Keratinocyte (primary cell): ENCODE measurements around the gene ITGAE. TPM values are rescaled to one million over a fixed set of nuclear protein-coding genes. Genes with fewer than 3 reads are reported as not detected.
"Not testable (repeated sequence)": the region's sequence is repeated elsewhere in the genome, so short reads cannot be mapped to it uniquely, and the experiment has no call there.

Experiments used
- DNase-seq: peaks from one replicate; pipeline ENCODE4 v3.0.0-alpha.2; 2011; ENCODE audit warnings: low read depth, missing footprints, low spot score
- FAIRE-seq: peaks from 2 replicates; lab custom pipeline; 2011; peaks lifted over from hg19 to GRCh38; lab: Jason Lieb, UNC
- H2AFZ ChIP-seq: 2 replicates; pipeline ENCODE4 v1.6.0; 2012; ENCODE audit warnings: low read length, control low read depth, inconsistent platforms; ENCODE audit not compliant: control insufficient read depth
- H3K27ac ChIP-seq: 2 replicates; pipeline ENCODE4 v1.5.1; 2011; ENCODE audit warnings: low read length; ENCODE audit not compliant: control insufficient read depth, insufficient read depth
- H3K27me3 ChIP-seq: 3 replicates; pipeline ENCODE4 v1.6.0; 2011; ENCODE audit warnings: low read length; ENCODE audit not compliant: control insufficient read depth, insufficient read depth; ENCODE audit errors: extremely low read depth
- H3K36me3 ChIP-seq, 2 experiments: 2 replicates in 1 of 2; 3 replicates in 1 of 2; pipeline ENCODE4 v1.5.1; 2011; ENCODE audit warnings: low read length in 2 of 2, mild to moderate bottlenecking in 1 of 2; ENCODE audit not compliant: control insufficient read depth in 2 of 2, insufficient read depth in 2 of 2; ENCODE audit errors: extremely low read depth in 1 of 2
- H3K4me1 ChIP-seq: 3 replicates; pipeline ENCODE4 v1.5.1; 2011; ENCODE audit warnings: low read length; ENCODE audit not compliant: control insufficient read depth, insufficient read depth; ENCODE audit errors: extremely low read depth
- H3K4me2 ChIP-seq: 3 replicates; pipeline ENCODE4 v1.6.0; 2011; ENCODE audit warnings: low read depth, low read length; ENCODE audit not compliant: control insufficient read depth, insufficient read depth; ENCODE audit errors: extremely low read depth
- H3K4me3 ChIP-seq, 3 experiments: fragments of 200-600 bp in 1 of 3; sonication (generic) in 1 of 3; 2 replicates in 2 of 3; 3 replicates in 1 of 3; pipeline ENCODE4 v1.5.1; 2011 to 2016; ENCODE audit warnings: low read length in 3 of 3, mild to moderate bottlenecking in 3 of 3, control low read depth in 2 of 3, inconsistent platforms in 1 of 3, low read depth in 1 of 3, mixed read lengths in 1 of 3, mixed run types in 1 of 3, moderate library complexity in 1 of 3; ENCODE audit not compliant: control insufficient read depth in 2 of 3, insufficient read depth in 2 of 3; ENCODE audit errors: extremely low read depth in 1 of 3
- H3K79me2 ChIP-seq: 2 replicates; pipeline ENCODE4 v1.6.0; 2012; ENCODE audit warnings: low read length; ENCODE audit not compliant: control insufficient read depth, insufficient read depth
- H3K9ac ChIP-seq: 3 replicates; pipeline ENCODE4 v1.6.0; 2011; ENCODE audit warnings: low read length; ENCODE audit not compliant: control insufficient read depth, insufficient read depth; ENCODE audit errors: extremely low read depth
- H3K9me1 ChIP-seq: 3 replicates; pipeline ENCODE4 v1.6.0; 2011; ENCODE audit warnings: low read length; ENCODE audit not compliant: control insufficient read depth, insufficient read depth; ENCODE audit errors: extremely low read depth
- H3K9me3 ChIP-seq: 2 replicates; pipeline ENCODE4 v1.5.1; 2012; ENCODE audit warnings: low read depth, low read length; ENCODE audit not compliant: control insufficient read depth
- H4K20me1 ChIP-seq: 3 replicates; pipeline ENCODE4 v1.6.0; 2011; ENCODE audit warnings: low read length; ENCODE audit not compliant: control insufficient read depth, insufficient read depth; ENCODE audit errors: extremely low read depth
- EZH2 ChIP-seq: IDR thresholded peaks from one replicate; pipeline ENCODE4 v1.6.1; 2012; ENCODE audit warnings: inconsistent platforms, mild to moderate bottlenecking, low read length, moderate library complexity
- dilution Hi-C: fragments of 300-500 bp; cut with MboI; formaldehyde crosslinking; loops from one replicate; pipeline ENCODE4 v1.7.0; 2020; ENCODE audit warnings: low sequenced_read_pairs; ENCODE audit not compliant: extremely low pct_ligation_motif_present
- polyA plus RNA-seq, 5 experiments: library from polyadenylated mRNA; depleted of rRNA in 3 of 5; stranded (reverse) in 3 of 5; stranded (forward) in 1 of 5; unstranded in 1 of 5; fragments of >200 nt; gene quantifications; 1 replicate in 1 of 5; 2 replicates in 3 of 5; 3 replicates in 1 of 5; pipeline versions ENCODE4 v1.2.1 to v1.2.3, GENCODE V29; 2011 to 2012; ENCODE audit warnings: missing spikeins in 2 of 5, low read depth in 1 of 5, low replicate concordance in 1 of 5
- TF ChIP-seq, protein P1 (sequence below), 3 experiments: IDR thresholded peaks in 1 of 3; conservative IDR thresholded peaks in 1 of 3; optimal IDR thresholded peaks in 1 of 3; 2 replicates in 2 of 3; 3 replicates in 1 of 3; pipeline versions ENCODE3 to v1.5.1; 2011; ENCODE audit warnings: low read length in 3 of 3, mild to moderate bottlenecking in 3 of 3, moderate library complexity in 2 of 3, control low read depth in 1 of 3, inconsistent platforms in 1 of 3; ENCODE audit not compliant: insufficient read depth in 2 of 3; ENCODE audit errors: extremely low read depth in 1 of 3

The ITGAE gene
- polyA plus RNA-seq, 1 donor (not counting 4 experiments of a cell fraction or from before 2014, with no cell fraction given) = 66.6 TPM

DNA sequence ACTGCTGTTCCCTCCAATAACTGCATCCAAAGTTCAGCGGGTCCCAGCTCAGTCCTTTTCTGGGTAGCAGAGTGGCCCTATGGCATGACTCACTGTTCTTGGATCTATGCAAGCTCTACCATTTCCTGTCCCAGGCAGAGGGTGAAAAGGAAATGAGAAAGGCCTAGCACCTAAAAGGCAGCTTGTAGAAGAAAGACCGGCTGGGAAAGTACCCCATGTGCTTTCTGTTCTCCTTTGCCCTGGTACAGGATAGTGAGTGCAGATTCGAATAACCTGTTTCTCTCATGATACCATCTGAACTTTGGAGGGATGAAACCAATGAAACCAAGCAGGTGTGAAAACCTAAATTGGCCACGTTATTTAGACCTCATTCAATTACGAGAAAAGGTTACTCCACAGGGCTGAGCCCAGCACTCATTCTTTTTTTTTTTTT, 90.0 kb downstream of the ITGAE start:
- Histone ChIP-seq H3K4me1 (peaks cover 2% of the 10 kb centered on the region), H3K27me3 (no peaks in the 10 kb centered on the region), H2AFZ (no peak overlapping the region), H3K9me3 (no peaks in the 10 kb centered on the region), H3K4me2 (no peak overlapping the region), H4K20me1 (no peaks in the 10 kb centered on the region), H3K27ac (no peak overlapping the region), H3K36me3 (peaks cover 0 to 11% of the 10 kb centered on the region in 2 experiments), H3K79me2 (no peaks in the 10 kb centered on the region), H3K4me3 (no peak overlapping the region), H3K9ac (no peak overlapping the region), H3K9me1 (no peaks in the 10 kb centered on the region)
- TF ChIP-seq, protein P1, sequence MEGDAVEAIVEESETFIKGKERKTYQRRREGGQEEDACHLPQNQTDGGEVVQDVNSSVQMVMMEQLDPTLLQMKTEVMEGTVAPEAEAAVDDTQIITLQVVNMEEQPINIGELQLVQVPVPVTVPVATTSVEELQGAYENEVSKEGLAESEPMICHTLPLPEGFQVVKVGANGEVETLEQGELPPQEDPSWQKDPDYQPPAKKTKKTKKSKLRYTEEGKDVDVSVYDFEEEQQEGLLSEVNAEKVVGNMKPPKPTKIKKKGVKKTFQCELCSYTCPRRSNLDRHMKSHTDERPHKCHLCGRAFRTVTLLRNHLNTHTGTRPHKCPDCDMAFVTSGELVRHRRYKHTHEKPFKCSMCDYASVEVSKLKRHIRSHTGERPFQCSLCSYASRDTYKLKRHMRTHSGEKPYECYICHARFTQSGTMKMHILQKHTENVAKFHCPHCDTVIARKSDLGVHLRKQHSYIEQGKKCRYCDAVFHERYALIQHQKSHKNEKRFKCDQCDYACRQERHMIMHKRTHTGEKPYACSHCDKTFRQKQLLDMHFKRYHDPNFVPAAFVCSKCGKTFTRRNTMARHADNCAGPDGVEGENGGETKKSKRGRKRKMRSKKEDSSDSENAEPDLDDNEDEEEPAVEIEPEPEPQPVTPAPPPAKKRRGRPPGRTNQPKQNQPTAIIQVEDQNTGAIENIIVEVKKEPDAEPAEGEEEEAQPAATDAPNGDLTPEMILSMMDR (optimal IDR thresholded peaks at IDR 0.05 in 1 of 3, IDR thresholded peaks at IDR 0.05 in 1 of 3, conservative IDR thresholded peaks at IDR 0.05 in 1 of 3; ENCODE audit: extremely low read depth in 1 of 3, insufficient read depth in 2 of 3, low read length in 3 of 3) = no peak
- no peak for TF ChIP-seq EZH2
- DNase-seq = no peak
- FAIRE-seq = no peak
- dilution Hi-C loops = no loop called here

DNA sequence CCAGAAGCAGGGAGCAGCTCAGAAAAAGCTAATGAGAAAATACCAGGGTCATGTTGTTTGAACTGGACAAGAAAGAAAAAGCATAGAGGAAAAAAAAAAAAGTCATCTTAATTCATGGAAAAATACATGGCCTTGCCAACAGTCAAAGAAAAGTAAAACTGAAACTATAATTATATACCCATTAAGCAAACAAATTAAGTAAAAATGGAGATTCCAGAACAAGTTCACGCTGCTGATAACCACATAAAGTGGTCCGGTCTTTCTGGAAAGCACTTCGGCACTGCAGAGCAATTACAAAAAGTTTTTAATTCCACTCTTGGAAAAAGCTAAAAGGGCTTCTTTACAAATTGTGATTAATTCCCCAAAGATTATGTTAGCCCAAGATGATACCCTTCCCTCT, 92.6 kb downstream of the ITGAE start:
- FAIRE-seq (no peak), DNase-seq (no peak)
- Histone ChIP-seq H3K27ac (no peak overlapping the region), H3K36me3 (peaks cover 0 to 2% of the 10 kb centered on the region in 2 experiments), H3K4me2 (no peak overlapping the region), H3K4me1 (peaks cover 2% of the 10 kb centered on the region), H3K9me3 (no peaks in the 10 kb centered on the region), H3K4me3 (no peak overlapping the region), H3K9ac (no peak overlapping the region), H3K79me2 (no peaks in the 10 kb centered on the region), H3K9me1 (no peaks in the 10 kb centered on the region), H3K27me3 (no peaks in the 10 kb centered on the region), H4K20me1 (no peaks in the 10 kb centered on the region), H2AFZ (no peak overlapping the region)
- dilution Hi-C loops = no loop called here
- TF ChIP-seq, protein P1 (optimal IDR thresholded peaks at IDR 0.05 in 1 of 3, IDR thresholded peaks at IDR 0.05 in 1 of 3, conservative IDR thresholded peaks at IDR 0.05 in 1 of 3; ENCODE audit: extremely low read depth in 1 of 3, insufficient read depth in 2 of 3, low read length in 3 of 3) = no peak
- no peak for TF ChIP-seq EZH2

DNA sequence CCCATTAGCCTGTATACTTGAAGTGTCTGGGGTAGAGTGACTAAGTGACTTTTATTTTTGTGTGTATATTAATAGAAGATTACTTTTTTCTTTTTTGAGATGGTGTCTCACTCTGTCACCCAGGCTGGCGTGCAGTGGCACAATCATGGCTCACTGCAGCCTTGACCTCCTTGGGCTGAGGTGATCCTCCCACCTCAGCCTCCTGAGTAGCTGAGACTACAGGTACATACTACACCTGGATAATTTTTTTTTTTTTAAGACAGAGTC, 95.3 kb downstream of the ITGAE start:
- H3K27ac ChIP-seq, H3K9me1 ChIP-seq, H3K9me3 ChIP-seq, dilution Hi-C loops, DNase-seq, H3K4me3 ChIP-seq, H3K79me2 ChIP-seq, H3K27me3 ChIP-seq, H2AFZ ChIP-seq, FAIRE-seq, H3K4me1 ChIP-seq, H3K9ac ChIP-seq, H4K20me1 ChIP-seq, H3K4me2 ChIP-seq, H3K36me3 ChIP-seq: not testable (repeated sequence)
